ENCODE measurements around the gene NAALADL2. TPM values are rescaled to one million over a fixed set of nuclear protein-coding genes. Genes with fewer than 3 reads are reported as not detected.

Gene NAALADL2
- total RNA-seq, 1 donor from 2014 or later, result 9.9 TPM

DNA sequence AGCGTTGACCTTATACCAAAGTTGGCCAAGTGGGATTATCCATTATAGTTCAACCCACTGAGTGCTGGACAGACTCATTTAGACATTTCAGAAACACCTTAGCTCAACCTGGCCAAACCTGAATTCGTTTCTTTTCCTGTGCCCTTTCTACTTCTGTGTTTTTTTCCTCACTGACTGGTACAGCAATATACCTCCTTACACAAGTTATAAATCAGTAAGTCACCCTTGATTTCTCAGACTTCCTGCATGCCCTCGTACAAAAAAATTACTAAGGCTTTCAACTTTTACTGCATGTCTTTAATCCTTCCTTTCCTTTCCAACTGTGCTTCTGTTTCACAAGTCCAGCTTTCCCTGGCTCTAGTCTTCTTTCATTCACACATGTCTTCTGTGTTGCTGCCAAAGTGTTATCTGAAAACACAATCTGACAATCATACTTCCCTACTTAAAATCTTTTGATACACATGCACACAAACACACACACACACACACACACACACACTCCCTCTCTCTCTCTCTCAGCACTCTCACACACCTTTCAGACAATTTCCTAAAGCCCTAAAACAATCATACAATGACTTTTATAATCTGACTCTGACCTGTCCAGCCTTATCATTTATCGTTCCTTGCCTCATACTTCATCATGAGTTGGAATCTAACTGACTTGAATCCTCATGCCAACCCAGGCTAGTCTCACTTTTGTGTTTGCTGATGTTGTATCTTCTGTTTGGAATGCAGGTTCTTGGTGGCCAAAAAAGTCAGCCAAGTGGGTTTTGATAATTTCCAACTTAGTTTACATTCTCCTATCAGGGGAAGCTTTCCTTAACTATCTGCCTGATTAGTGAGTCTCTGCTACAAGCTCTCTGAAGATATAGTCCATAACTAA is 436.4 kb downstream of the NAALADL2 start:
- no peak overlapping the region for H3K27ac Mint-ChIP-seq
- no peak overlapping the region for H3K4me3 Mint-ChIP-seq
- H3K36me3 Mint-ChIP-seq, result no peaks in the 10 kb centered on the region
- no peak for DNase-seq (ENCODE audit: extremely low spot score, unreplicated experiment)
- no peaks in the 10 kb centered on the region for H3K9me3 Mint-ChIP-seq
- H3K27me3 Mint-ChIP-seq, result no peaks in the 10 kb centered on the region
- no peaks in the 10 kb centered on the region for H3K4me1 Mint-ChIP-seq (ENCODE audit: unreplicated experiment)
- TF ChIP-seq, protein P1, sequence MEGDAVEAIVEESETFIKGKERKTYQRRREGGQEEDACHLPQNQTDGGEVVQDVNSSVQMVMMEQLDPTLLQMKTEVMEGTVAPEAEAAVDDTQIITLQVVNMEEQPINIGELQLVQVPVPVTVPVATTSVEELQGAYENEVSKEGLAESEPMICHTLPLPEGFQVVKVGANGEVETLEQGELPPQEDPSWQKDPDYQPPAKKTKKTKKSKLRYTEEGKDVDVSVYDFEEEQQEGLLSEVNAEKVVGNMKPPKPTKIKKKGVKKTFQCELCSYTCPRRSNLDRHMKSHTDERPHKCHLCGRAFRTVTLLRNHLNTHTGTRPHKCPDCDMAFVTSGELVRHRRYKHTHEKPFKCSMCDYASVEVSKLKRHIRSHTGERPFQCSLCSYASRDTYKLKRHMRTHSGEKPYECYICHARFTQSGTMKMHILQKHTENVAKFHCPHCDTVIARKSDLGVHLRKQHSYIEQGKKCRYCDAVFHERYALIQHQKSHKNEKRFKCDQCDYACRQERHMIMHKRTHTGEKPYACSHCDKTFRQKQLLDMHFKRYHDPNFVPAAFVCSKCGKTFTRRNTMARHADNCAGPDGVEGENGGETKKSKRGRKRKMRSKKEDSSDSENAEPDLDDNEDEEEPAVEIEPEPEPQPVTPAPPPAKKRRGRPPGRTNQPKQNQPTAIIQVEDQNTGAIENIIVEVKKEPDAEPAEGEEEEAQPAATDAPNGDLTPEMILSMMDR (conservative IDR thresholded peaks at IDR 0.05), result no peak

DNA sequence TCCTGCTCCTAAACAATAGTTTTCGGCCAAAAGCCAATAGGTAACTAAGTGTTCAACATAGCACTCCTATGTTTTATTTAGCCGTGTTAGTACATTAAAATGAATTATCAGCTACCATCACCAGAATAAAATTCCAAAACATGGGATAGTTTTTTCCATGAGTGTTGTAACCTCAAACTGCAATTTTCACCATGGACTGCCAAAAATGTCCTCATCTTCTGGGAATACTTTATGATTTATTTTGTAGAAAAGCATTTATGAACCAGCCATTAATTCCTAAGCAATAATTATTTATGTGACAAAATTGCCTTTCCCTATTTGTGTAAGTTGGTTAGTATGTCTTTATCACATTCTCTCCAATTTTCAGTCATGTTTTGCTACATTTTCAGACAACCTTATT is 438.1 kb downstream of the NAALADL2 start:
- Mint-ChIP-seq H3K27me3 (no peaks in the 10 kb centered on the region), H3K27ac (no peak overlapping the region), H3K4me1 (ENCODE audit: unreplicated experiment) (no peaks in the 10 kb centered on the region), H3K4me3 (no peak overlapping the region), H3K36me3 (no peaks in the 10 kb centered on the region), H3K9me3 (no peaks in the 10 kb centered on the region)
- TF ChIP-seq, protein P1 (conservative IDR thresholded peaks at IDR 0.05), result no peak
- no peak for DNase-seq (ENCODE audit: extremely low spot score, unreplicated experiment)

DNA sequence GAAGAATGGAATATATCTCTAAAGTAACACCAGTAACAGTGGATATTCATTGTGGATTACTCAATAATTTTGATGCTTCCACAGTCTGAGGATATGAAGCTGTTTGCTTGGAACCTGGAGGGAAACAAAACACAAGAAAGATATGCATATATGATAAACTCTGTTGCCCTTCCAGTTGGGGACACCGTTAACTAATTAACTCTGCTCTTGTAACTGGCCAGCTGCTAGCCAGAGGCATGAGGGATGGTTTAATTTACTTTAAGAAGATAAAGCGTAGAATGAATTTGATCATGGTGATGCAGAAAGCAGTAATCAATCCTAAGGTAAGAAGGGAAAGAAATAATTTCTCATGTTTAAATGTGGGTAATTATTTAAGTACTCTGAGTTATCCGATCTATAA is 442.6 kb downstream of the NAALADL2 start:
- TF ChIP-seq, protein P1 (conservative IDR thresholded peaks at IDR 0.05), result no peak
- H3K4me1 Mint-ChIP-seq (ENCODE audit: unreplicated experiment), result peaks cover 4% of the 10 kb centered on the region
- no peaks in the 10 kb centered on the region for H3K9me3 Mint-ChIP-seq
- H3K4me3 Mint-ChIP-seq, result no peak overlapping the region
- H3K36me3 Mint-ChIP-seq, result no peaks in the 10 kb centered on the region
- DNase-seq (ENCODE audit: extremely low spot score, unreplicated experiment), result no peak
- H3K27me3 Mint-ChIP-seq, result no peaks in the 10 kb centered on the region
- H3K27ac Mint-ChIP-seq, result no peak overlapping the region

DNA sequence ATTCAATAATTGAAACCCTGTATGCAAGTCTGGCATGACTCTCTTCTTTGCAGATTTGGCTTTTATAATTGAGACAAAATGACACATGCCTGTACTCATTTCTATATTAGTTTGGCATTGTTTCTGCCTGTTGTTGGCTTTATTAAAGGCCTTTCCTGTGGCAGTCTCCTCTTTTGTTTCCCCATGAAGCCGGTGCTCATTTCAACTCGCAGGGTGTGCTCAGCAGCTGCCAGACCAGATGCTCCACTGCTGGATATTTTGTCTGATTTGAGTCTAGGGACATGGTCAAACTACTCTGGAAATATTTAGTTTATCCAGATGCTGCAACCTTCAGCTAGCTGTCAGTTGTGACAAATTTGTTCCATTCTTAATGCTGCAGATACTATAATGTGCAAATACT is 445.3 kb downstream of the NAALADL2 start:
- Mint-ChIP-seq H3K36me3 (no peaks in the 10 kb centered on the region), H3K27me3 (no peaks in the 10 kb centered on the region), H3K27ac (no peak overlapping the region), H3K4me3 (no peak overlapping the region), H3K9me3 (no peaks in the 10 kb centered on the region), H3K4me1 (ENCODE audit: unreplicated experiment) (peaks cover 17% of the 10 kb centered on the region)
- TF ChIP-seq, protein P1 (conservative IDR thresholded peaks at IDR 0.05), result no peak
- DNase-seq (ENCODE audit: extremely low spot score, unreplicated experiment), result no peak

DNA sequence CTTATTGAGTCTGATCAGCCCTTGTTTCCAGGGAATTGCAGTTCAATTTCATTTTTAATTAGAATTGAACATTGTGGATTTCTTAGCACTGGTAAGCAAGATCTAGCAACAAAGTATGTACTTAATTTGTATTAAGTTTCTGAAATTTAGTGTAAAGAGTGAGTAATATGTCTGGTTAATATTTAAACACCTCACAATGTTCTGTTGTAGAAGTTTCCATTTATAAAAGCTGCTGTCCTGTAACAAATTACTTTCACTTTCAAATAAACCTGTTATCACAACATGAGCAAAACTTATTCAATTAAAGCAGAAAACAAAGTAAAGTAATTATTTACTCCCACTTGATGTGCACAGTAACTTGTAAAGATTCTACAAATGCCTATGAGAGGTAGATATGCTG is 448.5 kb downstream of the NAALADL2 start:
- H3K9me3 Mint-ChIP-seq, result no peaks in the 10 kb centered on the region
- no peak overlapping the region for H3K4me3 Mint-ChIP-seq
- H3K27me3 Mint-ChIP-seq, result no peaks in the 10 kb centered on the region
- TF ChIP-seq, protein P1 (conservative IDR thresholded peaks at IDR 0.05), result no peak
- no peaks in the 10 kb centered on the region for H3K36me3 Mint-ChIP-seq
- no peak for DNase-seq (ENCODE audit: extremely low spot score, unreplicated experiment)
- no peak overlapping the region for H3K27ac Mint-ChIP-seq
- peaks cover 21% of the 10 kb centered on the region for H3K4me1 Mint-ChIP-seq (ENCODE audit: unreplicated experiment)

Data from type B pancreatic cell (in vitro differentiated cells).